ENCODE measurements around the gene OR11H7.
"Not testable (repeated sequence)": the region's sequence is repeated elsewhere in the genome, so short reads cannot be mapped to it uniquely, and the experiment has no call there.

The OR11H7 gene

GRCh38 chr14:20280265-20280664, 51.5 kb downstream of the OR11H7 start:
- DNase-seq = not testable (repeated sequence)

Measured in suppressor macrophage treated with lipopolysaccharide for 4 hours (primary cell).